HCT116 (cell line): ENCODE data around the gene SLC4A4. TPM values are rescaled to one million over a fixed set of nuclear protein-coding genes. Genes with fewer than 3 reads are reported as not detected.

Source experiments
- ATAC-seq: fragments of 200-7000 bp; cut with Tn5 transposase; 2 replicates; pipeline ENCODE4 v1.9.1; 2020; ENCODE audit warnings: mild to moderate bottlenecking, moderate library complexity
- BruUV-seq: library from RNA; stranded (reverse); fragments of 400-500 nt; replicated peaks from 2 replicates; lab custom pipeline; 2021; lab: Mats Ljungman, UMichigan
- CTCF ChIA-PET: fragments of 300-600 bp; sonication (Branson Sonifier 250); formaldehyde crosslinking; loops from one replicate; lab custom pipeline; 2021; ENCODE audit warnings: antibody characterized with exemption; lab: Charles Lee
- POLR2A ChIA-PET: fragments of 300-600, 350-600 bp; sonication (Branson Sonifier 250); formaldehyde crosslinking; loops from one replicate; lab custom pipeline; 2021; ENCODE audit warnings: antibody characterized with exemption; lab: Charles Lee
- RAD21 ChIA-PET, 2 experiments: fragments of 300-600 bp; sonication (Branson Sonifier 250); formaldehyde crosslinking; loops; one replicate each; lab custom pipeline; 2023; ENCODE audit warnings: low total read pairs in 2 of 2; ENCODE audit not compliant: uncharacterized antibody in 2 of 2, unreplicated experiment in 2 of 2, low non-redundant PET in 1 of 2; lab: Charles Lee
- DNase-seq: peaks from one replicate; pipeline ENCODE4 v3.0.0-alpha.2; 2010; ENCODE audit warnings: low read depth, low spot score
- H2AFZ ChIP-seq: fragments of 200-600 bp; shearing (Covaris generic), sonication (generic); 2 replicates; pipeline ENCODE4 v1.6.1; 2017; ENCODE audit warnings: low read depth, mixed run types, mixed read lengths, antibody characterized with exemption, low read length; ENCODE audit not compliant: poor library complexity, severe bottlenecking
- H3K27ac ChIP-seq: 2 replicates; pipeline ENCODE4 v1.5.1; 2012; ENCODE audit warnings: low read depth, low read length
- H3K27me3 ChIP-seq: fragments of 200-600 bp; sonication (generic); 2 replicates; pipeline ENCODE4 v1.6.1; 2016; ENCODE audit warnings: mixed run types, low read length, mixed read lengths; ENCODE audit not compliant: insufficient read depth
- H3K36me3 ChIP-seq, 2 experiments: fragments of 200-500 bp in 1 of 2; fragments of 200-600 bp in 1 of 2; sonication (Bioruptor generic) in 1 of 2; sonication (generic) in 1 of 2; 2 replicates each; pipeline versions ENCODE4 v1.5.1 to v1.6.1; 2014 to 2016; ENCODE audit warnings: low read length in 2 of 2, inconsistent platforms in 1 of 2, mixed read lengths in 1 of 2, mixed run types in 1 of 2; ENCODE audit not compliant: insufficient read depth in 2 of 2, control insufficient read depth in 1 of 2
- H3K4me1 ChIP-seq, 2 experiments: fragments of 200-600 bp in 1 of 2; sonication (generic) in 1 of 2; 2 replicates each; pipeline versions ENCODE4 v1.5.1 to v1.6.1; 2012 to 2017; ENCODE audit warnings: low read length in 2 of 2, inconsistent platforms in 1 of 2, mild to moderate bottlenecking in 1 of 2, mixed read lengths in 1 of 2, mixed run types in 1 of 2, moderate library complexity in 1 of 2; ENCODE audit not compliant: insufficient read depth in 2 of 2, control insufficient read depth in 1 of 2
- H3K4me2 ChIP-seq: fragments of 200-600 bp; sonication (generic); 2 replicates; pipeline ENCODE4 v1.6.1; 2017; ENCODE audit warnings: mixed run types, low read length, mixed read lengths
- H3K4me3 ChIP-seq, 2 experiments: fragments of 200-600 bp in 1 of 2; sonication (generic) in 1 of 2; replicated peaks in 1 of 2; 2 replicates each; pipeline ENCODE4 v1.5.1; 2011 to 2016; ENCODE audit warnings: low read length in 2 of 2, control low read depth in 1 of 2, low read depth in 1 of 2, mild to moderate bottlenecking in 1 of 2, mixed read lengths in 1 of 2, mixed run types in 1 of 2
- H3K79me2 ChIP-seq: fragments of 200-600 bp; sonication (generic); 2 replicates; pipeline ENCODE4 v1.6.1; 2017; ENCODE audit warnings: mild to moderate bottlenecking, mixed run types, low read length, moderate library complexity, mixed read lengths; ENCODE audit not compliant: insufficient read depth
- H3K9ac ChIP-seq: fragments of 200-600 bp; sonication (generic); 2 replicates; pipeline ENCODE4 v1.6.1; 2016; ENCODE audit warnings: low read length, mixed read lengths
- H3K9me2 ChIP-seq: fragments of 200-600 bp; sonication (generic), shearing (Covaris generic); 2 replicates; pipeline ENCODE4 v1.6.1; 2017; ENCODE audit warnings: mixed run types, mild to moderate bottlenecking, moderate library complexity; ENCODE audit not compliant: insufficient read depth
- H3K9me3 ChIP-seq, 2 experiments: fragments of 200-500 bp in 1 of 2; fragments of 200-600 bp in 1 of 2; sonication (Bioruptor generic) in 1 of 2; sonication (generic) in 1 of 2; 2 replicates each; pipeline ENCODE4 v1.6.1; 2014 to 2017; ENCODE audit warnings: low read length in 2 of 2, mixed read lengths in 2 of 2, inconsistent platforms in 1 of 2, low read depth in 1 of 2, mild to moderate bottlenecking in 1 of 2, mixed run types in 1 of 2, moderate library complexity in 1 of 2; ENCODE audit not compliant: control insufficient read depth in 1 of 2, insufficient read depth in 1 of 2
- H4K20me1 ChIP-seq: fragments of 200-600 bp; sonication (generic), shearing (Covaris generic); 2 replicates; pipeline ENCODE4 v1.6.1; 2017; ENCODE audit warnings: mixed run types, mild to moderate bottlenecking, moderate library complexity; ENCODE audit not compliant: insufficient read depth
- ATF3 ChIP-seq: IDR thresholded peaks from 2 replicates; pipeline ENCODE4 v1.6.1; 2012
- CBX3 ChIP-seq: IDR thresholded peaks from 2 replicates; pipeline ENCODE4 v1.6.1; 2012; ENCODE audit warnings: low read depth
- CEBPB ChIP-seq: IDR thresholded peaks from 2 replicates; pipeline ENCODE4 v1.6.1; 2012; ENCODE audit warnings: low read depth
- EGR1 ChIP-seq: IDR thresholded peaks from 2 replicates; pipeline ENCODE4 v1.6.1; 2012; ENCODE audit warnings: low read depth
- ELF1 ChIP-seq: IDR thresholded peaks from 2 replicates; pipeline ENCODE4 v1.6.1; 2012; ENCODE audit warnings: low read depth, borderline replicate concordance
- EZH2 ChIP-seq: fragments of 200-600 bp; sonication (generic); IDR thresholded peaks from 2 replicates; pipeline ENCODE4 v1.6.1; 2017; ENCODE audit warnings: antibody characterized with exemption, mixed run types
- EZH2phosphoT487 ChIP-seq: fragments of 200-600 bp; IDR thresholded peaks from 2 replicates; pipeline ENCODE4 v1.6.1; 2018; ENCODE audit warnings: antibody characterized with exemption, borderline replicate concordance
- FOSL1 ChIP-seq: IDR thresholded peaks from 2 replicates; pipeline ENCODE4 v1.6.1; 2012; ENCODE audit warnings: low read depth
- MAX ChIP-seq: IDR thresholded peaks from 2 replicates; pipeline ENCODE4 v1.6.1; 2012
- POLR2A ChIP-seq: IDR thresholded peaks from 2 replicates; pipeline ENCODE4 v1.7.0; 2011; ENCODE audit warnings: borderline replicate concordance; ENCODE audit not compliant: insufficient read depth, insufficient read length; ENCODE audit errors: extremely low read depth
- POLR2AphosphoS5 ChIP-seq: IDR thresholded peaks from 2 replicates; pipeline ENCODE4 v1.6.1; 2011; ENCODE audit warnings: mild to moderate bottlenecking, low read depth, low read length, moderate library complexity
- RAD21 ChIP-seq: IDR thresholded peaks from 2 replicates; pipeline ENCODE4 v1.6.1; 2012; ENCODE audit warnings: low read depth, mild to moderate bottlenecking
- REST ChIP-seq: IDR thresholded peaks from 2 replicates; pipeline ENCODE4 v1.6.1; 2012; ENCODE audit warnings: low read depth
- SIN3A ChIP-seq: IDR thresholded peaks from 2 replicates; pipeline ENCODE4 v1.6.1; 2012; ENCODE audit warnings: low read depth
- SP1 ChIP-seq: IDR thresholded peaks from 2 replicates; pipeline ENCODE4 v1.6.1; 2012; ENCODE audit warnings: low read depth
- SRF ChIP-seq: IDR thresholded peaks from 2 replicates; pipeline ENCODE4 v1.6.1; 2012; ENCODE audit warnings: low read depth
- ZBTB33 ChIP-seq: IDR thresholded peaks from 2 replicates; pipeline ENCODE4 v1.6.1; 2011; ENCODE audit warnings: mild to moderate bottlenecking, low read length, moderate library complexity; ENCODE audit not compliant: insufficient replicate concordance; ENCODE audit errors: extremely low read depth
- ZFX ChIP-seq: fragments of 450-650 bp; IDR thresholded peaks from 2 replicates; pipeline ENCODE4 v1.6.1; 2017
- ZNF274 ChIP-seq: fragments of 200-500 bp; sonication (Bioruptor generic); IDR thresholded peaks from 2 replicates; pipeline ENCODE4 v1.6.1; 2014; ENCODE audit warnings: mild to moderate bottlenecking, low read depth, low read length, inconsistent platforms
- intact Hi-C: fragments of 100-400 bp; cut with micrococcal nuclease; formaldehyde crosslinking; loops from 2 replicates; pipeline ENCODE4 v1.10.0; 2022
- total RNA-seq: library from RNA; stranded (reverse); gene quantifications from one replicate; pipeline ENCODE4 v1.2.1, GENCODE V29; 2021; ENCODE audit not compliant: unreplicated experiment

SLC4A4 gene
- total RNA-seq, 1 experiment from 2014 or later, result 0.30 TPM

GRCh38 chr4:71566856-71567255 is 228.0 kb downstream of the SLC4A4 start (continued):
- TF ChIP-seq ZBTB33 (no peak), ZFX (no peak), ELF1 (no peak), MAX (no peak), SIN3A (no peak), CEBPB (no peak), POLR2A (no peak)

GRCh38 chr4:71568131-71568530 is 229.3 kb downstream of the SLC4A4 start:
- intact Hi-C loops, result no loop called here
- RAD21 ChIA-PET, result no interaction called here
- Histone ChIP-seq H3K4me3 (no peak overlapping the region), H3K27me3 (peaks cover 3% of the 10 kb centered on the region; the same call in 1 of the 2 replicates)
- TF ChIP-seq ATF3 (no peak), CBX3 (no peak), POLR2AphosphoS5 (no peak), POLR2A (no peak), SRF (no peak), SIN3A (no peak), ZNF274 (no peak), ELF1 (no peak), REST (no peak), EZH2 (no peak), EGR1 (no peak), FOSL1 (no peak), RAD21 (no peak), SP1 (no peak), ZBTB33 (no peak), EZH2phosphoT487 (no peak), MAX (no peak), CEBPB (no peak)
- TF ChIP-seq, all 23 proteins: peak for 0
- H3K4me2 ChIP-seq, result no peak overlapping the region
- no peak overlapping the region for H3K27ac ChIP-seq
- H3K9me2 ChIP-seq, result no peaks in the 10 kb centered on the region
- H3K4me1 ChIP-seq, result no peaks in the 10 kb centered on the region
- no peaks in the 10 kb centered on the region for H4K20me1 ChIP-seq
- H3K36me3 ChIP-seq, result no peaks in the 10 kb centered on the region
- no peaks in the 10 kb centered on the region for H3K9me3 ChIP-seq
- DNase-seq (no peak), ATAC-seq (no peak)
- no peaks in the 10 kb centered on the region for H3K79me2 ChIP-seq
- H3K9ac ChIP-seq, result no peak overlapping the region
- H2AFZ ChIP-seq, result no peak overlapping the region
- CTCF ChIA-PET, result no interaction called here
- no TSS peak for BruUV-seq
- POLR2A ChIA-PET, result no interaction called here
